Posterior cingulate gyrus (tissue), 11 donors: ENCODE results near the gene GDI2.
"Not testable (repeated sequence)": the region's sequence is repeated elsewhere in the genome, so short reads cannot be mapped to it uniquely, and the experiment has no call there.

ENCODE experiments used
- DNase-seq, 10 donors: peaks; one replicate each; pipeline versions ENCODE4 v3.0.0 to v3.0.0-alpha.2; 2020 to 2021; ENCODE audit warnings: mixed read lengths in 3 of 10
- intact Hi-C: fragments of 100-400 bp; cut with DNase I; formaldehyde crosslinking; loops from one replicate; pipeline ENCODE4 v1.15.1; 2023

Gene GDI2

GRCh38 chr10:5830629-5831445, 17.6 kb upstream of the GDI2 start:
- DNase-seq = peak in 1 of 10 donors; percentile 64
- intact Hi-C loops = no loop called here

- intact Hi-C loops = no loop called here
- peak in 1 of 10 donors; percentile 35 for DNase-seq
Measured at GRCh38 chr10:5829267-5829666, 16.0 kb upstream of the GDI2 start.

GRCh38 chr10:5828725-5829124, 15.5 kb upstream of the GDI2 start:
- no peak for DNase-seq
- intact Hi-C loops = no loop called here

GRCh38 chr10:5827841-5828240, 14.6 kb upstream of the GDI2 start:
- DNase-seq = peak in 1 of 10 donors; percentile 58
- intact Hi-C loops = no loop called here

GRCh38 chr10:5826511-5826910, 13.3 kb upstream of the GDI2 start:
- intact Hi-C loops, DNase-seq: not testable (repeated sequence)

GRCh38 chr10:5818894-5819293, 5.7 kb upstream of the GDI2 start:
- no peak for DNase-seq
- intact Hi-C loops = no loop called here

- intact Hi-C loops = no loop called here
Measured at GRCh38 chr10:5818048-5818331, 4.8 kb upstream of the GDI2 start.

GRCh38 chr10:5817322-5818047, 4.3 kb upstream of the GDI2 start:
- DNase-seq = no peak
- intact Hi-C loops = no loop called here

More at GRCh38 chr10:5818048-5818331, 4.8 kb upstream of the GDI2 start:
- no peak for DNase-seq

GRCh38 chr10:5816170-5816569, 2.9 kb upstream of the GDI2 start:
- intact Hi-C loops = no loop called here
- no peak for DNase-seq

- no peak for DNase-seq
- intact Hi-C loops = loop anchor here (5.0 kb wide), 2 partner anchors 43 to 58 kb away; no protein-coding TSS in a partner anchor
Measured at GRCh38 chr10:5814110-5815107, 1.2 kb upstream of the GDI2 start.

- DNase-seq = peak in 1 of 10 donors; percentile 19
- intact Hi-C loops = loop anchor here (1.0 to 5.0 kb wide), 4 partner anchors 44 to 128 kb away; partner anchors contain the start of genes FBH1 and TASOR2
Measured at GRCh38 chr10:5813091-5813340, 218 bp downstream of the GDI2 start.

- intact Hi-C loops = loop anchor here (1.0 to 5.0 kb wide), 4 partner anchors 45 to 128 kb away; partner anchors contain the start of genes FBH1 and TASOR2
- DNase-seq = peak in 8 of 10 donors; percentile 10 to 88 (median 30)
Measured at GRCh38 chr10:5812283-5813090, 747 bp downstream of the GDI2 start.

- DNase-seq = no peak
- intact Hi-C loops = loop anchor here (5.0 kb wide), 2 partner anchors 46 to 61 kb away; no protein-coding TSS in a partner anchor
Measured at GRCh38 chr10:5811387-5811821, 1.8 kb downstream of the GDI2 start.

- intact Hi-C loops = loop anchor here (5.0 kb wide), 2 partner anchors 47 to 62 kb away; no protein-coding TSS in a partner anchor
- no peak for DNase-seq
Measured at GRCh38 chr10:5810225-5810624, 3.0 kb downstream of the GDI2 start.

- intact Hi-C loops = loop anchor here (5.0 kb wide), 2 partner anchors 48 to 63 kb away; no protein-coding TSS in a partner anchor
- no peak for DNase-seq
Measured at GRCh38 chr10:5809527-5810154, 3.6 kb downstream of the GDI2 start.

- DNase-seq, intact Hi-C loops: not testable (repeated sequence)
Measured at GRCh38 chr10:5808783-5809392, 4.3 kb downstream of the GDI2 start.

GRCh38 chr10:5806745-5807144, 6.5 kb downstream of the GDI2 start:
- intact Hi-C loops = no loop called here
- DNase-seq = no peak

GRCh38 chr10:5805711-5806110, 7.5 kb downstream of the GDI2 start:
- intact Hi-C loops = no loop called here
- no peak for DNase-seq

- intact Hi-C loops = no loop called here
- DNase-seq = no peak
Measured at GRCh38 chr10:5805260-5805659, 8.0 kb downstream of the GDI2 start.
